HG02870 (cell line): ENCODE results near the gene ILKAP.

Source experiments
- ATAC-seq: cut with Tn5 transposase; IDR thresholded peaks from one replicate; pipeline ENCODE4 v1.9.1; 2021; ENCODE audit warnings: mild to moderate bottlenecking, moderate library complexity; ENCODE audit not compliant: unreplicated experiment

ILKAP gene

DNA sequence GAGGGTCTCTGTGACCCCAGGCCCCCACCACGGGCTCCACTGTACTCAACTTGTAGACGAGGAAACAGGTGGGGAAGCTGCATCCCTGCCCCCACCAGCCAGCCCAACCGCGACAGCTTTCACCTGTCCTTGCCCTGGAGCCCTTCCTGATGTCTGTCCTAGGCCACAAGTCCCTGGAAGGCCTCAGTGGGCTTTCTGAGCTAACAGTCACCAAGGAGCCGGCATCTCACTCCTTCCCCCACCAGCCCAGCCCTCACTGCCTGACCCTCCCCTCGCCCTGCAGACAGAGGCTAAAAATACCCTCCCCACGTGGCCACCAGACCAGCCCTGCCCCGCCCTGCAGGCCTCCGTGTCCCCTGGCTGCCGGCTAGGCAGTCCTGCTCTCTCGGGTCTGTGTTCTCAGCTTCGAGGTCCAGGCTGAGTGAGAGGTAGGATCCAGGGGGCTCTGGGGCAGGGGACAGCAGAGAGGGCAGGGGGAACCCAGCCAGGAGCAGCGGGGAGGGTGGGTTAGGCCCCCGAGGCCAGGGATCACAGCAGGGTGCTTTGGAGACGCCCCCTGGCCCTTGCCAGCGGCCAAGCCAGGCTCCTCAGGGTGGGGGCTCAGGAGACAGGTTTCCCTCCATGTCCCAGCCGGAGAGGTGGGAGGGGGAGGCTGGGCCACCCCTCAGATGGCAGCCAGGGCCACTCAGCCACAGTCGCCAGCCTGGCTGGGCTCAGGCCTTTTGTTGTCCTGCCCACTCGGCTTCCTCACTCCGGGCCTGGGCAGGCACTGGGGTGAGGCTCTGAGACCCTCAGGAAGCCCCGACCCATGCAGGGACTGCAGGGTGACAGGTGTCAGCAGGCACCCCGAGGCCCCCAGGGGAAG is 64.9 kb downstream of the ILKAP start, which contains the start of gene KLHL30:
KLHL30 (plus strand) TSS at position 338 of the 865 bp plus-strand sequence. CDS start 2,087 bp downstream, outside the sequence.
- no peak for ATAC-seq

DNA sequence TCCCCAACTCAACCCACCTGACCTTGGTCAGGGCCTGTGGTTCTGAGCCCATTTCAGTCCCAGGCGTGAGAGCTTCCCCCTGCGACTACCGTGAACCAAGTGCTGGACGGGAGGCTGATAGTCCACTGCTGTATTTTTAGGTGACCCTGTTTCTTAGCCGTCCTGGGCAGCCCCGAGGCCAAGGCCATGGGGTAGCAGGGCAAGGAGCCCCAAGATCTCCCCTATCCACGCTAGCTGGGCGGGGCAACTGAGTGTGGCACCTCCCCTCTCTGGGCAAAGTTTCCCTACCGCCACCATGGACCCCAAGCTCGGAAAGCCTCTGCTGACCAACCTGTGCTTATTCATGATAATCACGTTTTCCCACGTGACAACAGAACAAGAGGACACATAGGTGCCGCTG is 65.6 kb downstream of the ILKAP start:
- no peak for ATAC-seq

GRCh38 chr2:238136820-238137537 is 66.5 kb downstream of the ILKAP start:
- ATAC-seq, result no peak

GRCh38 chr2:238135601-238136150 is 67.8 kb downstream of the ILKAP start:
- ATAC-seq, result no peak

- ATAC-seq, result no peak
Measured at GRCh38 chr2:238134393-238134785, 69.1 kb downstream of the ILKAP start.

DNA sequence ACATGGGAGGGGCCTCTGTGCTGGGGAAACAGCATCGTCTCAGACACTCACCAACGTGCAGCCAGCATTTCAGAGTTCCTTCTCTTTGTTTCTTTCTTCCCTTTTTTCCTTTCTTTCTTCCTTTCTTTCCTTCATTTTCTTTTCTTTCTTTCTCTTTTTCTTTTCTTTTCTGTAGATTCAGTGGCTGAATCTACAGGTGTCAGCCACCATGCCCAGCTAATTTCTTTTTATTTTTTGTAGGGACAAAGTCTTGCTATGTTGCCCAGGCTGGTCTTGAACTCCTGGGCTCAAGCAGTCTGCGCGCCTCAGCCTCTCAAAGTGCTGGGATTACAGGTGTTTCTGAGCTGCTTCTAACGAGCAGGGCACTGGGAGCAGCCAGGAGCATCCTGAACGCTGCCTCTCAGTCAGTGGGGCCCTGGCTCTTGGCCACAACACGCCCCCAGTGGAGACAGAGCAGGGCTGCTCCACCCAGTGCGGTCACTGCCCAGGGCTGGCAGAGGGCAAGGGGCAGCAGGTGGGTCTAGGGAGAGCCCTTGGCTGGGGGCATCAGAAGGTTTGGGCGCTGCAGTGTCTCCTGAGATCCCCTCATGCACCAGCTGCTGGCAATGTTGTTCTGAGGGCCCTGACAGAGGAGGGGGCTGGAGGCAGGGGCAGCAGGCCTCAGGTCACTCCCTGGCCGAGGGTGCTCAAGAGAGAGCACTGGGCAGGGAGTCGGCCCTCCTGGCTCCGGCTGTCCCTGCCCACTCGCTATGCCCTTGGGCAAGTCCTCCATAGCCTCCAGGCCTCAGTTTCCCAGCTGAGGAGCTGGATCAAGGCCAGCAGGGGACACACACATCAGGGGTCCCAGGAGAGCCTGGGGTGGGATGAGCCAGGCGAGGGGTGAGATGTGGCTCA is 69.7 kb downstream of the ILKAP start:
- no peak for ATAC-seq

DNA sequence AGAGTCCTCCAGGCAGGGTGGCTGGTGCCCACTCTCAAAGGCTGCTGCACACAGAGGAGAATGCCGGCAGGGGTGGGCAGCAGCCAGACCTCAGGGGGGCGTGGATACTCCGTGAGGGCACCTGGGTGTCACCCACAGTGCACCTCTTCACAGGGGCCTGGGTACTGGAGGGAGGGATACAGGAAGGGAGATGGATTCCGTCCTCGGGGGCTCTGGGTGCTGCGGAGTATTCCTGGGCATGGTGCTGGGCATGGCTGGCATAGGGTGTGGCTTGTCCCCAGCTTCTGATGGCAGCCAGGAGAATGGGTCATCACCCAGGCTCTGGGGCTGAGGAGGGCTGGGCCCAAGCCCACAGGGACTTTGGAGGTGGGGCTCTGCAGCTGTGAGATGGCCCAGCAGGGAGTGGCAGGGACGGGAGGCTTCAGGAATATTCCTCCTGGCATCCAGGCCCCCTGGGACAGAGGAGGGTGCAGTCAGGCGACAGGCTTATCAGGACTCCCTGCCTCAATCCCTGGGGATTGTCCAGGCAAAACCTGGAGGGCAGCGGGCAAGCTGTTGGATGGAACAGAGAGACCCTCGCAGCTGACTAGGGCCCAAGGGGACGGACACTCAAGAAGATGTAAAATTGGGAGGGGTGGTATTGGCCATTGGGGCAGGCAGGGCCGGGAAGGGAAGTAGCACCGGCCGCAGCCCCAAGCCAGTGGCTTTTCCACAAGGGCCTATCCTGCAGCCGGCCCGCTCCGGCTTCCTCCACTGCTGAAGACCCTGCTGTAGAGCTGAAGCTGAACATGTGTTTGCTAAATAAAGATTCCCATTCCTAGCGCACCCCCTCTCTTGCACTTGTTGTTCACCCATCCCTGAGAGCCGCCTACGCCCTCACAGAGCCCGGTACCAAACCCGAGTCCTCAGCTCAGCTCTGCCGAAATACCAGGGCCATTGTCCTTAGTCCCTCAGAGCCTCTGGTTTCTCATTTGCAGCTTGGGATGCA is 70.7 kb downstream of the ILKAP start:
- ATAC-seq, result no peak

DNA sequence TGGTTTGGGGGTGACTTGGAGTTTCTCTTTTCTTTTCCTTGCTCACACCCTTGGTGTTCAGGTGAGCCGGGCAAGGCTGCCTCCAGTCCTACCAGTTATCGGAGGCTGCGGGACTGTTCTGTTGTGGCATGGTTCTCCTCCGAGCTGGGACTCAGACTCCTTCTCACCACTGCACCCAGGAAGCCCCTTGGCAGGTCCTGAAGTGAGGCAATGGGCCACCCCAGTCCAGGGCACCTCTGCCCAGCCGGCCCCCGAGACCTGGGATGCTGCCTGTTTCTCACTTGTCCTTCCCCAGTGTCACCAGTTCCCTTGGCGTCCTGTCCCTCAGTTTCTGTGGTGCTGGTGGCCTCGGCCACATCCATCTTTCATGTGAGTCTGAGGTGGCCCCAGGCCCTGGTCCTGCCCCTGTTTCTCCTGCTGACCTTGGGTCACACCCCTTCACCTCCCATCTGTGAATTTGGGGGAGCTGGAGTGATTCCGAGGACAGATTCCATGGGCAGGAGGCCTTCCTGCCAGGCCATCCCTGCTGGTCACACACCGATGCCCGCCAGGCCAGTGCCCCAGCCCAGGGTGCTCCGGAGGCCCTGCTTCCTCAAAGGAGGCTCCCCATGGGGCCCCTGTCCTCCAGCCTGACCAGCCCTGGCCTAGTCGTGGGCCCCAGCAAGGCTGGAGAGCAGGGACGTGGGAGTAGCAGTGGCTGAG is 71.6 kb downstream of the ILKAP start:
- ATAC-seq, result no peak

DNA sequence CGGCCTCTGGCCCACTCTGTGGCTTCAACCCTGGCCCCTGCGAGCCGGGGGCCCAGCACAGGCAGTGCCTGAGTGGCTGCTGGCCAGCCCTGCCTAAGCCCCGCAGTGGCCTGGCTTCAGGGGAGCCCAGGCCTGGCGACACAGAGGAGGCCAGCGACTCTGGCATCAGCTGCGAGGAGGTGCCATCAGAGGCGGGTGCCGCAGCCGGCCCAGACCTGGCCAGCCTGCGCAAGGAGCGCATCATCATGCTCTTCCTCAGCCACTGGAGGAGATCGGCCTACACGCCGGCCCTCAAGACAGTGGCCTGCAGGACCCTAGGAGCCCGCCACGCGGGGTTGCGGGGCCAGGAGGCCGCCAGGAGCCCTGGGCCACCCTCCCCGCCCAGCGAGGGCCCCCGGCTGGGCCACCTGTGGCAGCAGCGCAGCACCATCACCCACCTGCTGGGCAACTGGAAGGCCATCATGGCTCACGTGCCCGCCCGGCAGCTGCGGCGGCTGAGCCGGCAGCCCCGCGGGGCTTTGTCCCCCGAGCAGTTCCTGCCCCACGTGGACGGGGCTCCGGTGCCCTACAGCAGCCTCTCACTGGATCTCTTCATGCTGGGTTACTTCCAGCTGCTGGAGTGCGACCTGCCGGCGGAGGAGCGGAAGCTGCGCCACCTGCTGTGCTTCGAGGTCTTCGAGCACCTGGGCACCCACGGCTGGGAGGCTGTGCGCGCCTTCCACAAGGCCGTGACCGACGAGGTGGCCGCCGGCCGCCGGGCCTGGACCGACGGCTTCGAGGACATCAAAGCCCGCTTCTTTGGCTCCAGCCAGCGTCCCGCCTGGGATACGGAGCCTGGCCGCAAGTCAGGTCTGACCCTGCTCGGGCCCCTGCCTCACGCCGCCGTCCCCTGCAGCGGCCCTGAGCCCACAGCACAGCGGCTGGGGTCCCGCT is 72.5 kb downstream of the ILKAP start:
- ATAC-seq, result no peak

DNA sequence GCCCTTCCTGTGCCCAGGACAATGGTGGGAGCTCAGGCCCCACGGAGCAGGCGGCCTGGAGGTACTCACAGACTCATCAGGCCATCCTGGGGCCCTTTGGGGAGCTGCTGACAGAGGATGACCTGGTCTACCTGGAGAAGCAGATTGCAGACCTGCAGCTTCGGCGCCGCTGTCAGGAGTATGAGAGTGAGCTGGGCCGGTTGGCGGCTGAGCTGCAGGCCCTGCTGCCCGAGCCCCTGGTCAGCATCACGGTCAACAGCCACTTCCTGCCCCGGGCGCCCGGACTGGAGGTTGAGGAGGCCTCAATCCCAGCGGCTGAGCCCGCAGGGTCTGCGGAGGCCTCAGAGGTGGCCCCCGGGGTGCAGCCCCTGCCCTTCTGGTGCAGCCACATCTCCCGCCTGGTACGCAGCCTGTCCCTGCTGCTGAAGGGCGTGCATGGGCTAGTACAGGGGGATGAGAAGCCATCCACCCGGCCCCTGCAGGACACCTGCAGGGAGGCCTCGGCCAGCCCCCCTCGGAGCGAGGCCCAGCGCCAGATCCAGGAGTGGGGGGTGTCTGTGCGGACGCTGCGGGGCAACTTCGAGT is 73.3 kb downstream of the ILKAP start:
- no peak for ATAC-seq

- no peak for ATAC-seq
Measured at GRCh38 chr2:238129166-238130010, 74.1 kb downstream of the ILKAP start.

GRCh38 chr2:238128534-238129001 is 74.9 kb downstream of the ILKAP start:
- ATAC-seq, result no peak

- ATAC-seq, result no peak
Measured at GRCh38 chr2:238128061-238128440, 75.4 kb downstream of the ILKAP start.

GRCh38 chr2:238127165-238128060 is 76.1 kb downstream of the ILKAP start:
- no peak for ATAC-seq

DNA sequence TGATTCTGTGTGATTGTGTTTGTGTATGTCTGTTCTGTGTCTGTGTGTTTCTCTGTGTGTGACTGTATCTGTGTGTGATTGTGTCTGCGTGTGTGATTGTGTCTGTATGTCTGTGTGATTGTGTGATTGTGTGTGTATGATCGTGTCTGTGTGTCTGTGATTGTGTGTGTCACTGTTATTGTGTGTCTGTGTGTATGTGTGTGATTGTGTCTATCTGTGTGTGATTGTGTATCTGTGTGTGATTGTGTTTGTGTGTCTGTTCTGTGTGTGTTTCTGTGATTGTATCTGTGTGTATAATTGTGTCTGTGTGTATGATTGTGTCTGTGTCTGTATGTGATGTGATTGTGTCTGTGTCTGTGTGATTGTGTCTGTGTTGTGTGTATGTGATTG is 76.7 kb downstream of the ILKAP start:
- no peak for ATAC-seq

DNA sequence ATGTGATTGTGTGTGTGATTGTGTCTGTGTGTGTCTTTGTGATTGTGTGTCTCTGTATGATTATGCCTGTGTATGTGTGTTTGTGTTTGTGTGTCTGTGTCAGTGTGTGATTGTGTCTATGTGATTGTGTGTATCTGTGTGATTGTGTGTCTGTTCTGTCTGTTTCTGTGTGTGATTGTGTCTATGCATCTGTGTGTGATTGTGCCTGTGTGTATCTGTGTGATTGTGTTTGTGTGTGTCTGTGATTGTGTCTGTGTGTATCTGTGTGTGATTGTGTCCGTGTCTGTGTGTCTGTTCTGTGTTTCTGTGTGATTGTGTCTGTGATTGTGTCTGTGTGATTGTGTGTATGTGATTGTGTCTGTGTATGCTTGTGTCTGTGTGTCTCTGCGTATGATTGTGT is 77.2 kb downstream of the ILKAP start:
- ATAC-seq, result no peak
